Measurements from ENCODE around the gene GAPVD1. TPM values are rescaled to one million over a fixed set of nuclear protein-coding genes. Genes with fewer than 3 reads are reported as not detected.

Gene GAPVD1, protein sequence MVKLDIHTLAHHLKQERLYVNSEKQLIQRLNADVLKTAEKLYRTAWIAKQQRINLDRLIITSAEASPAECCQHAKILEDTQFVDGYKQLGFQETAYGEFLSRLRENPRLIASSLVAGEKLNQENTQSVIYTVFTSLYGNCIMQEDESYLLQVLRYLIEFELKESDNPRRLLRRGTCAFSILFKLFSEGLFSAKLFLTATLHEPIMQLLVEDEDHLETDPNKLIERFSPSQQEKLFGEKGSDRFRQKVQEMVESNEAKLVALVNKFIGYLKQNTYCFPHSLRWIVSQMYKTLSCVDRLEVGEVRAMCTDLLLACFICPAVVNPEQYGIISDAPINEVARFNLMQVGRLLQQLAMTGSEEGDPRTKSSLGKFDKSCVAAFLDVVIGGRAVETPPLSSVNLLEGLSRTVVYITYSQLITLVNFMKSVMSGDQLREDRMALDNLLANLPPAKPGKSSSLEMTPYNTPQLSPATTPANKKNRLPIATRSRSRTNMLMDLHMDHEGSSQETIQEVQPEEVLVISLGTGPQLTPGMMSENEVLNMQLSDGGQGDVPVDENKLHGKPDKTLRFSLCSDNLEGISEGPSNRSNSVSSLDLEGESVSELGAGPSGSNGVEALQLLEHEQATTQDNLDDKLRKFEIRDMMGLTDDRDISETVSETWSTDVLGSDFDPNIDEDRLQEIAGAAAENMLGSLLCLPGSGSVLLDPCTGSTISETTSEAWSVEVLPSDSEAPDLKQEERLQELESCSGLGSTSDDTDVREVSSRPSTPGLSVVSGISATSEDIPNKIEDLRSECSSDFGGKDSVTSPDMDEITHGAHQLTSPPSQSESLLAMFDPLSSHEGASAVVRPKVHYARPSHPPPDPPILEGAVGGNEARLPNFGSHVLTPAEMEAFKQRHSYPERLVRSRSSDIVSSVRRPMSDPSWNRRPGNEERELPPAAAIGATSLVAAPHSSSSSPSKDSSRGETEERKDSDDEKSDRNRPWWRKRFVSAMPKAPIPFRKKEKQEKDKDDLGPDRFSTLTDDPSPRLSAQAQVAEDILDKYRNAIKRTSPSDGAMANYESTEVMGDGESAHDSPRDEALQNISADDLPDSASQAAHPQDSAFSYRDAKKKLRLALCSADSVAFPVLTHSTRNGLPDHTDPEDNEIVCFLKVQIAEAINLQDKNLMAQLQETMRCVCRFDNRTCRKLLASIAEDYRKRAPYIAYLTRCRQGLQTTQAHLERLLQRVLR (N-terminal part only)
- 10 to 100 TPM; 53.2 to 53.7 TPM for total RNA-seq

DNA sequence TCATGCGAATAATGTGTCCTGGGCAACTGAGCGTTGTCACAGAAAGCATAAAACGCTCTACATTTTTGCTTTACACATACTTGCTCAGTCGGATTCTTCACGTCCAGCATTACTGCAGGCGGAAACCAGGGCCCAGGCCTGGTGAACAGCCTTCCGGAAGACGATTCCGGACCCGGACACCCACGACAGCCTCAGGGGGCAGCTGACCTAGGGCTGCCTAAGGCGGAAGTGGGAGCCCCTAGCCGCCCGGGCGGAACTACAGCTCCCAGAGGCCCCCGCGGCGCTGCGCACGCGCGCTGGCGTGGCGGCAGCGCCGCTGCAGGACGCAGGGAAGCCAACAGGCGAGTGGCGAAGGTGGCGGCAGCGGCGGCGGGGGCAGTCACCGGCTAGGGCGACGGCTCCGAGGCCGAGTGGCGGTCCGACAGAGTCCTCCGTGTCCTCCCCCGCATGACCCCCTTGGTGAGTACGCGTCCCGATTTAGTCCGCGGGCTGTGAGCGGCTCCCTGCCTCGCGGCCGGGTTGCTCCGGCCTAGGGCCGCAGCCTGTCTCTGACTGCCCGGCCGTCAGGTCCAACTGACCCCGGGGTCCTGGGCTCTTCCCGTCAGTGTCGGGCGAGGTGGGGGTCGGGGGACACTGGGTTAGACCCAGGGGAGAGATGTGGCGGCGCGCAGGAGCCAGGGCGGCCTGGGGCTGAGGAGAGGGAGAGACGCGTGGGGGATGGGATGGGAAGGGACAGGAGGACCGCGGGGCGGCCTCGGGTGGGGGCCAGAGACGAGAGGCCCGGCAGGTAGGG is at the start of gene GAPVD1:
GAPVD1 (plus strand) TSS at position 326 of the 793 bp plus-strand sequence. CDS start 37,096 bp downstream, outside the sequence.

DNA sequence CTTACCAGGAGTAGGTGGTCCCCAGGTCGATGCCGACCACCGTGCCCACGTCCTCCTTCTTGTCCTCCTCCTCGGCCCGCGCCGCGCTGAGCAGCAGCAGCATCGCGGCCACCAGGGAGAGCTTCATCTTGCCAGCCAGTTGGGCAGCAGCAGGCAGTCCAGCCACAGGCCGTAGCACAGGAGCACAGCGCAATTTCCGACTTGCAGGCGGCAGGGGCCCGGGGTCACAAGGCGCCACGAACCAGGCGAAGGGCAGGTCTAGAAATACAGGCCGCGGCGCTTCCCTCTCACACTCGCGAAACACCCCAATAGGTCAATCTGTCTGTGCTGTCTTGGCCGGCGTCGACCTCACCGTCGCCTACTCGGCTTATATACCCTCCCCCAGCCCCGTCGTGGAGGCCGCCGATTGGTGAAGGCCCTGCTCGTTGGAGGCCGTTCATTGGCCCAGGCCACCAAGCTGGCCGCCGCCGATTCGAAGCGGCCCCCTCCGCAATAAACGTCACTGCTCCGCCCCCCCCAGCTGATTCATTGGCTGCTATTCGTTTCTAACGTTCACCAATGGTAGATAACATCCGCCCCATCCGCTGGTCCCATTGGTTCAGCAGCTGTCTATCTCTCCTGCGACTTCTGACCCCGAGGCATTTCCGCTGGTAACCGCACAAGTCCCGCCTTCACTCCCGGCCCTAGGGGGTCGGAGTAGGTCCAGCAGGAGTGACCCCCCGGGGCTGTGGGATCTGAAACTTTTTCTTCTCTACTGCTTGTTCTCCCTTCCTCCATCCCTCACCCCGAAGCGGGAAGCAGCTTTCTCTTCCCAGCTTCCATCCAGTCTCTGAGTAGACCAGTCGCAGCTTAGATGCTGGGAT is 20.4 kb upstream of the GAPVD1 start, which contains the start of gene HSPA5:
HSPA5 (minus strand) TSS at position 344 of the 863 bp plus-strand sequence; CDS start at position 127, 217 bp downstream.

Other genes with a start within 250 kb of the GAPVD1 start
- gene SCAI, start 118.3 kb upstream of the GAPVD1 start, total RNA-seq: 10 to 100 TPM; 10.9 to 12.3 TPM
- 10 to 100 TPM; 51.6 to 53.7 TPM for gene PPP6C, start 72.0 kb upstream of the GAPVD1 start, total RNA-seq
- 10 to 100 TPM; 13.4 to 14.6 TPM for gene RABEPK, start 61.3 kb upstream of the GAPVD1 start, total RNA-seq
- gene HSPA5, start 20.5 kb upstream of the GAPVD1 start, total RNA-seq: 100 to 1,000 TPM; 122 to 124 TPM

All from activated naive CD4-positive, alpha-beta T cell treated with anti-CD3 and anti-CD28 coated beads, Interleukin-2, amount 10 ng/mL, durations not matched to agents 5 hours and 36 hours (primary cell).